ENCODE results near the gene NOPCHAP1. TPM values are rescaled to one million over a fixed set of nuclear protein-coding genes. Genes with fewer than 3 reads are reported as not detected.
A peak's percentile ranks its signal among the peaks of the same experiment; 100 is the strongest.
"Not testable (repeated sequence)": the region's sequence is repeated elsewhere in the genome, so short reads cannot be mapped to it uniquely, and the experiment has no call there.

The NOPCHAP1 gene
- total and polyA plus RNA-seq, 7 experiments from 2014 or later = 10.5 to 18.0 (median 11.7) TPM

DNA sequence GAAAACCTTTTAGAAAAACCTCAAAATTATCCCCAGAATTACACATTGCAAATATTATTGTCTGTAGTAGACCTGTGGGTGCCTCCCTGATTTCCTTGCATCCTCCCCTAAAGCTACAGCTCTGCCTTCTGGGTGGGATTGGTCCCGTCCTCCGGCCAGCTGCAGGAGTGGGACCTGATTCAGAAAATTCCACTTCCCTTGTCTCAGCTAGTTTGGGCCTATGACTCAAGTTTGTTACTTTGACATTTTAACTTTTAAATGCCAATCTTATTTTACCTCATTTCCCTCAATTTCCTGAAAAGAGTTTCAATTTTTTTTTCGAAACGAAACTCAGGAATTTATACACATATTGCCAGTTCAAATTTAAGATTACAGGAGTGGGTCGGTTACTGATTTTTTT lies 14.8 kb upstream of the NOPCHAP1 start:
- Histone ChIP-seq H3K27ac (ENCODE audit: low read depth, low read length) (no peak overlapping the region), H3K9me3 (ENCODE audit: control insufficient read depth in 2 of 3, low read length in 3 of 3) (no peaks in the 10 kb centered on the region), H3K36me3 (ENCODE audit: control insufficient read depth in 2 of 3, insufficient read depth in 3 of 3, low read length in 3 of 3) (no peaks in the 10 kb centered on the region), H3K4me3 (ENCODE audit: low read length) (no peak overlapping the region), H3K4me1 (ENCODE audit: control insufficient read depth in 2 of 2, insufficient read depth in 2 of 2, low read length in 2 of 2) (no peaks in the 10 kb centered on the region), H3K27me3 (ENCODE audit: control insufficient read depth in 2 of 2, insufficient read depth in 2 of 2, low read length in 2 of 2) (no peaks in the 10 kb centered on the region)
- Mint-ChIP-seq H3K9me3 (no peaks in the 10 kb centered on the region), H3K4me1 (peaks cover 0 to 2% (median 0%) of the 10 kb centered on the region in 7 donors), H3K36me3 (no peaks in the 10 kb centered on the region), H3K27ac (no peak overlapping the region), H3K27me3 (peaks cover 0 to 7% (median 0%) of the 10 kb centered on the region in 5 donors), H3K4me3 (no peak overlapping the region)
- intact Hi-C loops (cut with micrococcal nuclease) = no loop called here
- ChIA-PET POLR2A (no interaction called here), CTCF (no interaction called here)
- DNase-seq (no peak), ATAC-seq (no peak)

DNA sequence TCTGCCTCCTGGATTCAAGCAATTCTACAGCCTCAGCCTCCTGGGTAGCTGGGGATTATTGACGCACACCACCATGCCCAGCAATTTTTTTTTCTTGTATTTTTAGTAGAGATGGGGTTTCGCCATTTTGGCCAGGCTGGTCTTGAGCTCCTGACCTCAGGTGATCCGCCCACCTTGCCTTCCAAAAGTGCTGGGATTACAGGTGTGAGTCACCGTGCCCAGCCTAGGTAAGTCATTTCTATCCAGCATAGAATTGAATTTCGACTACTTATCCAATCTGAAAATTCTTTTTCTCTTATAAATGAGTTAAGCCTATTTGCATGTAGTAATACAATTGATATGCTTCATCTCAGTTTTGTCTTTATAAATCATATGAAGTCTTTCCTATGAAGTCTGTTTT lies 12.9 kb upstream of the NOPCHAP1 start:
- no peaks in the 10 kb centered on the region for H3K36me3 Mint-ChIP-seq
- POLR2A ChIA-PET = no interaction called here
- intact Hi-C loops (cut with micrococcal nuclease) = no loop called here
- H3K4me1 Mint-ChIP-seq = peaks cover 0 to 2% (median 0%) of the 10 kb centered on the region in 7 donors
- no peaks in the 10 kb centered on the region for H3K9me3 ChIP-seq (ENCODE audit: control insufficient read depth in 2 of 3, low read length in 3 of 3)
- no peaks in the 10 kb centered on the region for H3K9me3 Mint-ChIP-seq
- peaks cover 0 to 3% (median 0%) of the 10 kb centered on the region in 5 donors for H3K27me3 Mint-ChIP-seq
- no peak overlapping the region for H3K4me3 ChIP-seq (ENCODE audit: low read length)
- H3K4me3 Mint-ChIP-seq = no peak overlapping the region
- CTCF ChIA-PET = no interaction called here
- no peaks in the 10 kb centered on the region for H3K27me3 ChIP-seq (ENCODE audit: control insufficient read depth in 2 of 2, insufficient read depth in 2 of 2, low read length in 2 of 2)
- ATAC-seq = no peak
- H3K27ac ChIP-seq (ENCODE audit: low read depth, low read length) = no peak overlapping the region
- no peak for DNase-seq
- no peak overlapping the region for H3K27ac Mint-ChIP-seq
- H3K36me3 ChIP-seq (ENCODE audit: control insufficient read depth in 2 of 3, insufficient read depth in 3 of 3, low read length in 3 of 3) = no peaks in the 10 kb centered on the region
- H3K4me1 ChIP-seq (ENCODE audit: control insufficient read depth in 2 of 2, insufficient read depth in 2 of 2, low read length in 2 of 2) = no peaks in the 10 kb centered on the region

DNA sequence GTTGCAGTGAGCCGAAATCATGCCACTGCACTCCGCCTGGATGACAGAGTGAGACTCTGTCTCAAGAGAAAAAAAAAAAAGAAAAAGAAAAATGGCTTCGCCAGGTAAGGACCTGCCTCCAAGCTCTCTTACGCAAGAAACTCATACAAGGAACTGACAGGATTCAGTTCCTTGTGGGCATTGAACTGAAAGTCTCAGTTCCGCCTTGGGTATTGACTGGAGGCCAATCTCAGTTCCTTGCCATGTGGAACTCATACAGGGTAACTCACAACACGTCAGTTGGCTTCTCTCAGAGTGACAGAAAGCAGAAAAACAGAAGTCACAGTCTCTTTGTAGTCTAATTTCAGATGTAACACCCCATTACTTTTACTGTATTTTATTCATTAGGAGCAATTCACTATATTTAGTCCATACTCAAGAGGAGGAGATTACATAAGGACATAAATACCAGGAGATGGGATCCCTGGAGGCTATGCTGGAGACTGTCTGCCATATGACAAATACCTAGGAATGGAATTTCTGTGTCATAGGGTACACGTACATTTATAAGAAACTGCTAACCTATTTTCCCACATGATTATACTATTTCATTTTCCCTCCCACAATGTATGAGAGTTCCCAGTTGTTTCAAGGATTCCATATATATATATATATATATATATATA lies 11.4 kb upstream of the NOPCHAP1 start:
- Histone ChIP-seq H3K4me3 (ENCODE audit: low read length) (no peak overlapping the region), H3K27ac (ENCODE audit: low read depth, low read length) (no peak overlapping the region), H3K27me3 (ENCODE audit: control insufficient read depth in 2 of 2, insufficient read depth in 2 of 2, low read length in 2 of 2) (no peaks in the 10 kb centered on the region), H3K36me3 (ENCODE audit: control insufficient read depth in 2 of 3, insufficient read depth in 3 of 3, low read length in 3 of 3) (no peaks in the 10 kb centered on the region), H3K9me3 (ENCODE audit: control insufficient read depth in 2 of 3, low read length in 3 of 3) (no peaks in the 10 kb centered on the region), H3K4me1 (ENCODE audit: control insufficient read depth in 2 of 2, insufficient read depth in 2 of 2, low read length in 2 of 2) (no peaks in the 10 kb centered on the region)
- Mint-ChIP-seq H3K4me3 (no peak overlapping the region), H3K36me3 (no peaks in the 10 kb centered on the region), H3K27me3 (peaks cover 0 to 8% (median 0%) of the 10 kb centered on the region in 5 donors), H3K27ac (peak overlapping the region in 1 of 9 donors; percentile 48), H3K9me3 (no peaks in the 10 kb centered on the region), H3K4me1 (peaks cover 0 to 2% (median 0%) of the 10 kb centered on the region in 7 donors)
- ATAC-seq (peak; percentile 88), DNase-seq (no peak)
- CTCF ChIA-PET = no interaction called here
- intact Hi-C loops (cut with micrococcal nuclease) = no loop called here
- POLR2A ChIA-PET = no interaction called here

GRCh38 chr12:104975587-104976343 lies 10.4 kb upstream of the NOPCHAP1 start:
- H3K27ac ChIP-seq (ENCODE audit: low read depth, low read length) = no peak overlapping the region
- POLR2A ChIA-PET = no interaction called here

DNA sequence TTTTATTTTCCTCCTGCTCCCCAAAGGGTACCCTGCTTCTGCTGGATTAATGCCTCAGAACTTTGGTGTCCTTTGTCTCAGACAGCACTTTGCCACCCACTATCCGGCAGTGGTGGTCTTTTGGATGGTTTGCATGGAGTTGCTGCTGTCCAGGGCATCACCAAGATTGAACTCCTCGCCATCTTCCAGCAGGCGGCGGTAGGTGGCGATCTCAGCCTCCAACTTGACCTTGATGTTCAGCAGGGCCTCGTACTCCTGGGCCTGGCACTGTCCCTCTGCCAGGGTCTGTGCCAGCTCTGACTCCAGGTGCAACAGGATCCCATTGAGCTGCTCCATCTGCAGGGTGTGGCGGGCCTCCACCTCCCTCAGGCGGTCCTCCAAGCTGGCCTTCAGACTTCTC lies 9.4 kb upstream of the NOPCHAP1 start:
- no peaks in the 10 kb centered on the region for H3K27me3 ChIP-seq (ENCODE audit: control insufficient read depth in 2 of 2, insufficient read depth in 2 of 2, low read length in 2 of 2)
- Mint-ChIP-seq H3K36me3 (no peaks in the 10 kb centered on the region), H3K27ac (no peak overlapping the region), H3K4me1 (no peaks in the 10 kb centered on the region), H3K9me3 (no peaks in the 10 kb centered on the region), H3K27me3 (peaks cover 0 to 21% (median 0%) of the 10 kb centered on the region in 5 donors), H3K4me3 (no peak overlapping the region)
- CTCF ChIA-PET = no interaction called here
- intact Hi-C loops (cut with micrococcal nuclease) = no loop called here
- H3K36me3 ChIP-seq (ENCODE audit: control insufficient read depth in 2 of 3, insufficient read depth in 3 of 3, low read length in 3 of 3) = no peaks in the 10 kb centered on the region
- no peaks in the 10 kb centered on the region for H3K9me3 ChIP-seq (ENCODE audit: control insufficient read depth in 2 of 3, low read length in 3 of 3)
- POLR2A ChIA-PET = no interaction called here
- no peaks in the 10 kb centered on the region for H3K4me1 ChIP-seq (ENCODE audit: control insufficient read depth in 2 of 2, insufficient read depth in 2 of 2, low read length in 2 of 2)
- DNase-seq = no peak
- ATAC-seq = no peak
- H3K4me3 ChIP-seq (ENCODE audit: low read length) = no peak overlapping the region
- H3K27ac ChIP-seq (ENCODE audit: low read depth, low read length) = no peak overlapping the region

More at GRCh38 chr12:104975587-104976343, 10.4 kb upstream of the NOPCHAP1 start:
- ATAC-seq = no peak
- Histone ChIP-seq H3K27me3 (ENCODE audit: control insufficient read depth in 2 of 2, insufficient read depth in 2 of 2, low read length in 2 of 2) (no peaks in the 10 kb centered on the region), H3K4me1 (ENCODE audit: control insufficient read depth in 2 of 2, insufficient read depth in 2 of 2, low read length in 2 of 2) (no peaks in the 10 kb centered on the region), H3K36me3 (ENCODE audit: control insufficient read depth in 2 of 3, insufficient read depth in 3 of 3, low read length in 3 of 3) (no peaks in the 10 kb centered on the region), H3K4me3 (ENCODE audit: low read length) (no peak overlapping the region), H3K9me3 (ENCODE audit: control insufficient read depth in 2 of 3, low read length in 3 of 3) (no peaks in the 10 kb centered on the region)
- H3K27ac Mint-ChIP-seq = no peak overlapping the region
- H3K36me3 Mint-ChIP-seq = no peaks in the 10 kb centered on the region
- H3K27me3 Mint-ChIP-seq = peaks cover 0 to 15% (median 0%) of the 10 kb centered on the region in 5 donors
- H3K4me3 Mint-ChIP-seq = no peak overlapping the region
- intact Hi-C loops (cut with micrococcal nuclease) = no loop called here
- H3K4me1 Mint-ChIP-seq = peaks cover 0 to 2% (median 0%) of the 10 kb centered on the region in 7 donors
- no peak for DNase-seq
- CTCF ChIA-PET = no interaction called here
- H3K9me3 Mint-ChIP-seq = no peaks in the 10 kb centered on the region

DNA sequence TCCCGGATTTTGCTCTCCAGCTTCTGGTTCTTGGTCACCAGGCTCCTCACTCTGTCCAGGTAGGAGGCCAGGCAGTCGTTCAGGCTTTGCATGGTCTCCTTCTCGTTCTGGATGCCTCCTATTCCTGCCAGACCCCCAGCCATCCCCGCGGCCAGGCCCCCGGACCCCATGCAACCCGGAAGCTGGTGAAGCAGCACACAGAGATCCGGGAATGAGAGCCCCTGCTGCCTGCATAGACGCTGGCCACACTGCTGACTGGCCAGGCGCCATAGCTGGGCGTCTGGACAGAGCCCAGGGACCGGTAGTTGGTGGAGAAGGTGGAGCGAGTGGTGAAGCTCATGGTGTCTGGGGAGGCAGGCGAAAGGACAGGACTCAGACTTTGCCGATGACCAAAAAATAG lies 8.4 kb upstream of the NOPCHAP1 start:
- not testable (repeated sequence) for H3K27ac Mint-ChIP-seq; H3K4me3 ChIP-seq (ENCODE audit: low read length)

More for the DNA sequence above, 8.4 kb upstream of the NOPCHAP1 start:
- H3K4me3 Mint-ChIP-seq; H3K9me3 Mint-ChIP-seq; H3K9me3 ChIP-seq (ENCODE audit: control insufficient read depth in 2 of 3, low read length in 3 of 3); H3K4me1 ChIP-seq (ENCODE audit: control insufficient read depth in 2 of 2, insufficient read depth in 2 of 2, low read length in 2 of 2); CTCF ChIA-PET; H3K4me1 Mint-ChIP-seq; H3K36me3 ChIP-seq (ENCODE audit: control insufficient read depth in 2 of 3, insufficient read depth in 3 of 3, low read length in 3 of 3); DNase-seq; ATAC-seq; intact Hi-C loops (cut with micrococcal nuclease); POLR2A ChIA-PET; H3K36me3 Mint-ChIP-seq; H3K27ac ChIP-seq (ENCODE audit: low read depth, low read length); H3K27me3 ChIP-seq (ENCODE audit: control insufficient read depth in 2 of 2, insufficient read depth in 2 of 2, low read length in 2 of 2): not testable (repeated sequence)
- H3K27me3 Mint-ChIP-seq = peaks cover 0 to 28% (median 0%) of the 10 kb centered on the region in 5 donors
